HFFc6 (cell line): ENCODE results near the gene NUP62. TPM values are rescaled to one million over a fixed set of nuclear protein-coding genes. Genes with fewer than 3 reads are reported as not detected.

Source experiments
- DNase-seq: peaks from one replicate; pipeline ENCODE4 v3.0.0-alpha.2; 2018
- H3K27ac Mint-ChIP-seq: 2 replicates; pipeline ENCODE4 v1.8.0; 2020; ENCODE audit warnings: mild to moderate bottlenecking, mixed read lengths
- H3K27me3 Mint-ChIP-seq: 2 replicates; pipeline ENCODE4 v1.8.0; 2021; ENCODE audit warnings: mild to moderate bottlenecking, moderate library complexity, mixed read lengths; ENCODE audit not compliant: insufficient read depth
- H3K36me3 Mint-ChIP-seq: 2 replicates; pipeline ENCODE4 v1.8.0; 2021; ENCODE audit warnings: low read depth, mixed read lengths
- H3K4me1 Mint-ChIP-seq: 2 replicates; pipeline ENCODE4 v1.8.0; 2020; ENCODE audit warnings: low read depth, mixed read lengths
- H3K4me3 Mint-ChIP-seq: 2 replicates; pipeline ENCODE4 v1.8.0; 2020; ENCODE audit warnings: mild to moderate bottlenecking, moderate library complexity, mixed read lengths
- H3K9me3 Mint-ChIP-seq: 2 replicates; pipeline ENCODE4 v1.8.0; 2020; ENCODE audit warnings: mild to moderate bottlenecking, mixed read lengths
- CTCF ChIP-seq: fragments of 200-600 bp; sonication (generic); IDR thresholded peaks from 2 replicates; pipeline ENCODE4 v1.5.0; 2021; ENCODE audit warnings: antibody characterized with exemption, mild to moderate bottlenecking
- total RNA-seq, 6 experiments: library from RNA; stranded (reverse); fragmentation: NEBNext Ultra II Directional; extraction: Animal tissue kit (Norgen Biotek cat#: 25700); gene quantifications; 2 replicates in 1 of 6; 3 replicates in 5 of 6; pipeline ENCODE4 v1.2.3, GENCODE V29; 2021

The NUP62 gene
- total RNA-seq, 6 experiments from 2014 or later, result 50.9 to 78.3 (median 68.3) TPM

- Mint-ChIP-seq H3K36me3 (peaks cover 6% of the 10 kb centered on the region), H3K27ac (no peak overlapping the region), H3K4me3 (no peak overlapping the region), H3K4me1 (peaks cover 27% of the 10 kb centered on the region), H3K27me3 (no peaks in the 10 kb centered on the region; the same call in none of the 2 replicates), H3K9me3 (no peaks in the 10 kb centered on the region)
- no peak for DNase-seq
- no peak for TF ChIP-seq CTCF
These were observed 56.2 kb downstream of the NUP62 start for GRCh38 chr19:49873129-49873521.

- Mint-ChIP-seq H3K27ac (peak overlapping the region; percentile 72), H3K4me3 (no peak overlapping the region), H3K9me3 (no peaks in the 10 kb centered on the region)
These were observed 56.8 kb downstream of the NUP62 start for GRCh38 chr19:49872245-49873128.

GRCh38 chr19:49871349-49871985, 57.8 kb downstream of the NUP62 start:
- Mint-ChIP-seq H3K27me3 (peaks cover 6% of the 10 kb centered on the region), H3K9me3 (no peaks in the 10 kb centered on the region), H3K4me3 (no peak overlapping the region), H3K4me1 (peaks cover 38% of the 10 kb centered on the region), H3K27ac (peak overlapping the region; percentile 72), H3K36me3 (peaks cover 10% of the 10 kb centered on the region)
- TF ChIP-seq CTCF, result no peak
- no peak for DNase-seq

More at GRCh38 chr19:49872245-49873128, 56.8 kb downstream of the NUP62 start:
- Mint-ChIP-seq H3K4me1 (peaks cover 30% of the 10 kb centered on the region), H3K36me3 (peaks cover 6% of the 10 kb centered on the region), H3K27me3 (peaks cover 4% of the 10 kb centered on the region)
- TF ChIP-seq CTCF, result no peak
- no peak for DNase-seq

GRCh38 chr19:49870309-49870901, 58.9 kb downstream of the NUP62 start:
- H3K36me3 Mint-ChIP-seq, result peaks cover 20% of the 10 kb centered on the region
- peaks cover 47% of the 10 kb centered on the region for H3K4me1 Mint-ChIP-seq
- DNase-seq, result no peak
- TF ChIP-seq CTCF, result no peak
- no peak overlapping the region for H3K4me3 Mint-ChIP-seq
- H3K27me3 Mint-ChIP-seq, result peaks cover 8% of the 10 kb centered on the region
- H3K9me3 Mint-ChIP-seq, result peaks cover 5% of the 10 kb centered on the region; the same call in 1 of the 2 replicates
- no peak overlapping the region; the same call in 1 of the 2 replicates for H3K27ac Mint-ChIP-seq

- H3K4me3 Mint-ChIP-seq, result no peak overlapping the region
- TF ChIP-seq CTCF, result peak; percentile 46
These were observed 59.6 kb downstream of the NUP62 start for GRCh38 chr19:49869484-49870308.

More at GRCh38 chr19:49869484-49870308, 59.6 kb downstream of the NUP62 start:
- Mint-ChIP-seq H3K27me3 (peaks cover 8% of the 10 kb centered on the region), H3K9me3 (peaks cover 5% of the 10 kb centered on the region; the same call in 1 of the 2 replicates), H3K36me3 (peaks cover 26% of the 10 kb centered on the region), H3K27ac (no peak overlapping the region; the same call in 1 of the 2 replicates), H3K4me1 (peaks cover 47% of the 10 kb centered on the region)
- DNase-seq, result peak; percentile 100
